ENCODE data around the gene TRIM37.
"Not testable (repeated sequence)": the region's sequence is repeated elsewhere in the genome, so short reads cannot be mapped to it uniquely, and the experiment has no call there.

Gene TRIM37

GRCh38 chr17:58974354-58974753 is 132.3 kb downstream of the TRIM37 start:
- TF ChIP-seq ZNF274 (IDR thresholded peaks at IDR 0.05; ENCODE audit: low read depth, low read length), result no peak
- no peak overlapping the region for H3K4me3 ChIP-seq (ENCODE audit: low read length)

DNA sequence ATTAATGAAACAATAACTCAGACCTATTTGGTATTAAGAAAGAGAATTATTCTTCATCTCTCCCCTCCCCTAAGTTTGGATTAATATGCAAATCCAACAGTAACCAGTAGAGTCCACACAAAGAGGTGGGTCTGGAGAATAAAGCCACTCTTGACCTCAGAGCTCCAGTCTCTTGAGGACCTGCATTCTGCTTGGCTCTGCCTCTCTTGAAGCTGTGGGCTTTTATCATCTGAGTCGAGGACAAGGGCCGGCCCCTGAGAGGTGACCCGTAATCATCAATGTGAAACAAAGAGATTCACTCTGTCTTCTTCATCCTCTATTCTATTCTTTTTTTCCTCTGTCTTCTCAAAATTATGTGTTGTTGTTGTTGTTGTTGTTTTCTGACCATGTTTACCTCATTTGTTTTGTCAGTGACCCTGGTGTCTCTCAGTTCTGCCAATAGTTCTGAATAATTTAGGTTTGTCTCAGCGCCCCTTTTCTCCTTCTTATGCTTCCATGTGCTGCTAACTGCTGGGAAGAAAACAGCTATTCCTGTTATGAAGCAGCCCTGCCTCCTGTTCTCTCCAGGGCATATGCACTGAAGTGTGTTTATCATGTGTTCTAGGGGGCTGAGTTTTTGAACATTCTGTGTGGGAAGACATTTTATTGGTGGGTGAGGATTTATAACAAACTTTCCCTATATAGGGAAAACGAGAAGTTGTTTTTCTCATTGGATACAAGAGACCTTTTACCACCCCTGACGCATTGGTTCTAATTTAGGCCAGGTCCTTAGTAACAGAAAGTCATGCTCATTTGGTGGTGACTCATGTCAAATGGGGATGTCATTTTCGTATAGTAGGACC is 135.8 kb downstream of the TRIM37 start:
- no peak for TF ChIP-seq ZNF274 (IDR thresholded peaks at IDR 0.05; ENCODE audit: low read depth, low read length)
- no peak overlapping the region for H3K4me3 ChIP-seq (ENCODE audit: low read length)

DNA sequence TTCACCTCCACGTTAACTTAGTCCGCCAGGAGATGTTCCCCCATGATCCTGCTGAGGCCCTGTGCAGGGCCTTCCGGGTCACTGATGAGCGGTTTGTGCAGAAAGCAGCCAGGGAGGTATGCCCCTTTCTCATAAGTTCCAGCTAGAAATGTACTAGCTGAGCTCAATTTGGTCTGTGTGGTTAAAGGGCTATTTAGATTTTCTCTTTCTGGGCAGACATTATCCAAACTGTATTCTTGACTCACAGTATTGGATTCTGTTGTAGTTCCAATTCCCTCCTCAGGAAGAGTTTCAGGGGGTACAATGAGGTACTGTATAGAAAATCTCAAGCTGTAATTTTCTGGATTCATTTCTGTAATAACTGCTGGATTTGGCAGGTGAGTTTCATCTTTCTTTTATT is 137.1 kb downstream of the TRIM37 start:
- TF ChIP-seq ZNF274 (IDR thresholded peaks at IDR 0.05; ENCODE audit: low read depth, low read length), result no peak
- H3K4me3 ChIP-seq (ENCODE audit: low read length), result no peak overlapping the region

DNA sequence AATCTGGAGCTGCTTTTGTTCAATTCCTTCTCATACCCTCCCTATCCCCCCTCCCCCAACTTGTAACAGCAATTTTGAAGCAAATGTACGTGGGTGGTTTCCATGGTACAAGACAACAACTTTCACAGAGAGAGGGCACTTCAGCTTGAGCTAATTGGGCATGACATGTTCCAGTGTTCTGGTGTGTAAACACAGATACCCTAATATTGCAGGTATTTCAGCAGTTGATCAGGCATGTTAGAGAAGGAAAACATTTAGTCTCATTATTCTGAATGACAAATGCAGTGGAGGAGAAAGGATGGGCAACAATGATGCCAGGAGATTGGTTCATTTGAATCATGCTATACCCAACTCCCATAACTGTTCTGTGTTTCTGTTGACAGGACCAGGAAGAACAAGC is 137.5 kb downstream of the TRIM37 start:
- no peak overlapping the region for H3K4me3 ChIP-seq (ENCODE audit: low read length)
- no peak for TF ChIP-seq ZNF274 (IDR thresholded peaks at IDR 0.05; ENCODE audit: low read depth, low read length)

- 0 out of 2 replicates have a peak overlapping the region, but pooled peaks have one; percentile 13 for H3K4me3 ChIP-seq (ENCODE audit: low read length)
- no peak for TF ChIP-seq ZNF274 (IDR thresholded peaks at IDR 0.05; ENCODE audit: low read depth, low read length)
Observed at GRCh38 chr17:58968426-58969061, 138.1 kb downstream of the TRIM37 start.

DNA sequence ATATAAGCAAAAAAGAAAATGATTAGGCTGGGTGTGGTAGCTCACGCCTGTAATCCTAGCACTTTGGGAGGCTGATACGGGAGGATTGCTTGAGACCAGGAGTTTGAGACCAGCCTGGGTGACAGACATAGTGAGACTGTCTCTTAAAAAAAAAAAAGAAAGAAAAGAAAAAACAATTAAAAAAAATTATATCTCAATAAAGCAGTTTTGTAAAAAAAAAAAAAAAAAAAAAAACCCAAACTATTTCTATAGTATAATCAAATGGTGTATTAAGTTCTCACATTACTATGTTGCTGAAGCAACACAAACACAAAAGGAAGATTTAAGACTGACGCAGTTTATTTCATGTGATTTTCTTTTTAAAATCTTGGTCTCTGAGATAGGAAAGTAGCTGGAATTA is 140.5 kb downstream of the TRIM37 start:
- TF ChIP-seq ZNF274 (IDR thresholded peaks at IDR 0.05; ENCODE audit: low read depth, low read length), result no peak
- no peak overlapping the region for H3K4me3 ChIP-seq (ENCODE audit: low read length)

GRCh38 chr17:58965221-58965620 is 141.5 kb downstream of the TRIM37 start:
- H3K4me3 ChIP-seq (ENCODE audit: low read length), result no peak overlapping the region
- TF ChIP-seq ZNF274 (IDR thresholded peaks at IDR 0.05; ENCODE audit: low read depth, low read length), result no peak

DNA sequence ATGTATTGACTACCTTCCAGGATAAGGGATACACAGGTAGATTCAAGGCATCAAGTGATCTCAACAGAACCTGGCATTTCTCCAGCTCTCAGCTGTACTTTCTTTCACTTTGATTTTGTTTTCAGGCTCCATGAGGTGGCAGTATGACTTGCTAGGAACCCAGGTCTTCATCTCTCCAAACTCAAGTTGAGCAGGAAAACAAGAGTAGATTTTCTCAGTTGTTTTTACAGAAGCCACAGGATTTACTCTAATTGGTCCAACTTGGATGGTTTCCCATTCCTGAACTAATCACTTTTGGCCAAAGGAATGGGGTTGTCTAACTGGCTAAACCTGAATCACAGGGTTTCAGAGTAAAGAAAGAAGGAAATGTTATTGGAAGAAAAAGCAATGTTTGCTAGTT is 146.6 kb downstream of the TRIM37 start:
- TF ChIP-seq ZNF274 (IDR thresholded peaks at IDR 0.05; ENCODE audit: low read depth, low read length), result no peak
- no peak overlapping the region for H3K4me3 ChIP-seq (ENCODE audit: low read length)

GRCh38 chr17:58957725-58958073 is 149.0 kb downstream of the TRIM37 start:
- not testable (repeated sequence) for H3K4me3 ChIP-seq (ENCODE audit: low read length)

GRCh38 chr17:58956997-58957724 is 149.5 kb downstream of the TRIM37 start:
- no peak for TF ChIP-seq ZNF274 (IDR thresholded peaks at IDR 0.05; ENCODE audit: low read depth, low read length)
- no peak overlapping the region for H3K4me3 ChIP-seq (ENCODE audit: low read length)

- not testable (repeated sequence) for H3K4me3 ChIP-seq (ENCODE audit: low read length)
Observed at GRCh38 chr17:58954358-58954757, 152.3 kb downstream of the TRIM37 start.

DNA sequence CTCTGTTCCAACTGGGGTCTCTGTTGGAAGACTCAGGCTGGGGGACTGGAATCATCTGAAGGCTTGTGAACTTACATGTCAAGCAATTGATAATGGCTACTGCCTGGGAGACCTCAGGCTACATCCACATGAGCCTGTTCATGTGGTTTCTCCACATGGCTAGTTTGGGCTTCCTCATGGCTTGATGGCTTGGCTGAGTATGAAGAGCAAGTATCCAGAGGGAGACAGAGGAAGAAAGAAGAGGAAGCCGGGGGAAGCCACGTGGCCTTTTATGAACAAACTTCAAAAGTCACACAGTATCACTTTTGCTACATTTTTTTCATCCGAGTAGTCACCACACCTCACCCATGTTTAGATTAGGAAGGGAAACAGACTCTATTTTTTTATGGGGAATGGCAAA is 158.9 kb downstream of the TRIM37 start:
- H3K4me3 ChIP-seq (ENCODE audit: low read length), result no peak overlapping the region
- TF ChIP-seq ZNF274 (IDR thresholded peaks at IDR 0.05; ENCODE audit: low read depth, low read length), result no peak

DNA sequence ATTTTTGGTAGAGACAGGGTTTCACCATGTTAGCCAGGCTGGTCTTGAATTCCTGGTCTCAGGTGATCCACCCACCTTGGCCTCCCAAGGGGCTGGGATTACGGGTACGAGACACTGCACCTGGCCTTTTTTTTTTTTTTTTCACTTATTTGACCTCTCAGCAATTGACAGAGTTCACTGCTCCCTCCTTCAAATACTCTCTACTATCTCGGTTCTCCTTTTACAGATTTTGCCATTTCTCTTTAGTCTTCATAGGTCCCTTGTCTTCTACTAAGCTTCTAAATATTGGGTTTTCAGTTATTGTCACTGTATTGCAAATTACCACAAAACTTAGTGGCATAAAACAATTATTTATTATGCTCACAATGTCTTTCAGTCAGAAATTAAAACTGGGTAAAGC is 159.3 kb downstream of the TRIM37 start:
- H3K4me3 ChIP-seq (ENCODE audit: low read length), result no peak overlapping the region
- TF ChIP-seq ZNF274 (IDR thresholded peaks at IDR 0.05; ENCODE audit: low read depth, low read length), result no peak

DNA sequence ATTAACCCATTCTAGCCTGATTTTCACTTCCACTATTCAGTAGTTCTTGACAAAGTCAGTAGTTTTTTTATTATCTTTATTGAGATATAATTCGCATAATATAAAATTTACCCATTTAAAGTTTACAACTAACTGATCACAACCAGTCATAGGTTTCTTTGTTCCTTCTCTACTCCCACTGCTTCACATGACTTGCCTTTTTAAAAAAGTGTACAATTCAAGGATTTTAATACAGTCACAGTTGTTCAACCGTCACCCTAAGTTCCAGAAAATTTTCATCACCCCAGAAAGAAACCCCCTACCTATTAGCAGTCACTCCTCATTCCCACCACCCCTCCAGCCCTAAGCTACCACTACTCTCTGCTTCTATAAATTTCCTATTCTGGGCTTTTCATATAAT is 162.5 kb downstream of the TRIM37 start:
- TF ChIP-seq ZNF274 (IDR thresholded peaks at IDR 0.05; ENCODE audit: low read depth, low read length), result no peak
- H3K4me3 ChIP-seq (ENCODE audit: low read length), result no peak overlapping the region

DNA sequence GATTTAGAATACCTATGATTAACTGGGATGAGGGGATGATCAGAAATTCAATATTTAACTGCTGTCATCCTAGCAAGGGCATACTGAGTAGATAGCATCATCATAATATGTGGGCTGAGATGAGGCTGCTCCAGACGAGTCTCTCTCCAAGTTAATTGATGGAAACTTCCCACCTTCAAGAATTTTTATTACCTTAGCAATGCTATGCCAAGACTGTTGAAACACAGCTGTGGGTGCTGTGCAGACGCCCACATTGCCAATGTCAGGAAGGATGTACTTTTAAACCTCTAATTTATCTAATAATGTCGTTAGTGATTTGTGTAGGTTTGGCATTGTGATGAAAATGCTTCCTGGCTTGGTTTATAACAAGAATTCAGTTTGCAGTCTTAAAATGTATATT is 170.4 kb downstream of the TRIM37 start:
- H3K4me3 ChIP-seq (ENCODE audit: low read length), result no peak overlapping the region
- TF ChIP-seq ZNF274 (IDR thresholded peaks at IDR 0.05; ENCODE audit: low read depth, low read length), result no peak

Data from GM08714 (cell line).